HEK293 (cell line): Measurements from ENCODE around the gene OOSP4B.

ENCODE experiments used
- PRDM1 ChIP-seq: fragments of 450-650 bp; formaldehyde crosslinking; IDR thresholded peaks from 2 replicates; pipeline ENCODE4; 2016; ENCODE audit warnings: missing biosample characterization, missing genetic modification characterization
- TF ChIP-seq, protein P1 (sequence below): fragments of 450-650 bp; formaldehyde crosslinking; IDR thresholded peaks from 2 replicates; pipeline ENCODE4 v1.5.1; 2016; ENCODE audit warnings: missing biosample characterization, missing genetic modification characterization

DNA sequence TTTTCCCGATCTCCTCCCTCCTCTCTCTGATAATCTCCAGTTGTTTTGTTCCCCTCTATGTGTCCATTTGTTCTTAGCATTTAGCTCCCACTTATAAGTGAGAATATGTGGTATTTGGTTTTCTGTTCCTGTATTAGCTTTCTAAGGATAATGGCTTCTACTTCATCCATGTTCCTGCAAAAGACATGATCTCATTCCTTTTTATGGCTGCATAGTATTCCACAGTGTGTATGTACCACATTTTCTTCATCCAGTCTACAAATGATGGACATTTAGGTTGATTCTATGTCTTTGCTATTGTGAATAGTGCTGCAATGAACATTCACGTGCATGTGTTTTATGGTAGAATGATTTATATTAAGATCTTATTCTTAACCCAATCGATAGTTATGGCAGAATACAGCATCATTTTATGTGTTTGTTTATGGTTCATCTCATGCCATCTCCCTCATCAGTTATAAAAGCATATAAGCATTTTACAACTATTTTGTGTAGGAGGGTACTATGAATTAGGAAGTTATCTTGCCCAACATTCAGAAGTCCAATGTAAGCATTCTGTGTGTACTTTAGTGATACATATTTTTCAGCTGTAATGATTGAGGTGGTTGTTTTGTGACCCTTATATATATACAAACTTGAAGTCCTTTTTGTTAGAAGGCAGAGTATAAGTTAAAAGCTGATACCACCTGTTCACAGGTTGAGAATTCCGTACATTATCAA is 42.7 kb downstream of the OOSP4B start:
- TF ChIP-seq, protein P1, sequence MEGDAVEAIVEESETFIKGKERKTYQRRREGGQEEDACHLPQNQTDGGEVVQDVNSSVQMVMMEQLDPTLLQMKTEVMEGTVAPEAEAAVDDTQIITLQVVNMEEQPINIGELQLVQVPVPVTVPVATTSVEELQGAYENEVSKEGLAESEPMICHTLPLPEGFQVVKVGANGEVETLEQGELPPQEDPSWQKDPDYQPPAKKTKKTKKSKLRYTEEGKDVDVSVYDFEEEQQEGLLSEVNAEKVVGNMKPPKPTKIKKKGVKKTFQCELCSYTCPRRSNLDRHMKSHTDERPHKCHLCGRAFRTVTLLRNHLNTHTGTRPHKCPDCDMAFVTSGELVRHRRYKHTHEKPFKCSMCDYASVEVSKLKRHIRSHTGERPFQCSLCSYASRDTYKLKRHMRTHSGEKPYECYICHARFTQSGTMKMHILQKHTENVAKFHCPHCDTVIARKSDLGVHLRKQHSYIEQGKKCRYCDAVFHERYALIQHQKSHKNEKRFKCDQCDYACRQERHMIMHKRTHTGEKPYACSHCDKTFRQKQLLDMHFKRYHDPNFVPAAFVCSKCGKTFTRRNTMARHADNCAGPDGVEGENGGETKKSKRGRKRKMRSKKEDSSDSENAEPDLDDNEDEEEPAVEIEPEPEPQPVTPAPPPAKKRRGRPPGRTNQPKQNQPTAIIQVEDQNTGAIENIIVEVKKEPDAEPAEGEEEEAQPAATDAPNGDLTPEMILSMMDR, result no peak
- no peak for TF ChIP-seq PRDM1 (tag by site-specific recombination)
